KMS-11 (cell line): ENCODE measurements around the gene SLC8A3.

Experiments used
- H2AFZ ChIP-seq: fragments of 200-600 bp; sonication (generic); 2 replicates; pipeline ENCODE4 v1.6.1; 2016; ENCODE audit warnings: antibody characterized with exemption, mixed run types, low read depth
- H3K27ac ChIP-seq: fragments of 200-600 bp; sonication (generic); 2 replicates; pipeline ENCODE4 v1.6.1; 2016; ENCODE audit warnings: mild to moderate bottlenecking, mixed run types
- H3K27me3 ChIP-seq: fragments of 200-600 bp; sonication (generic); 2 replicates; pipeline ENCODE4 v1.6.1; 2017; ENCODE audit warnings: mild to moderate bottlenecking, low read depth, mixed run types, moderate library complexity; ENCODE audit not compliant: insufficient read depth
- H3K36me3 ChIP-seq: fragments of 200-600 bp; sonication (generic); 2 replicates; pipeline ENCODE4 v1.6.1; 2017; ENCODE audit warnings: mild to moderate bottlenecking, mixed run types; ENCODE audit not compliant: insufficient read depth
- H3K4me1 ChIP-seq: fragments of 200-600 bp; sonication (generic); 2 replicates; pipeline ENCODE4 v1.6.1; 2016; ENCODE audit warnings: mild to moderate bottlenecking, low read depth, mixed run types; ENCODE audit not compliant: poor library complexity, severe bottlenecking
- H3K4me2 ChIP-seq: fragments of 200-600 bp; sonication (generic); 2 replicates; pipeline ENCODE4 v1.7.0; 2016; ENCODE audit warnings: mild to moderate bottlenecking, mixed run types
- H3K4me3 ChIP-seq: fragments of 200-600 bp; sonication (generic); IDR thresholded peaks from 2 replicates; pipeline ENCODE4 v1.6.1; 2017; ENCODE audit warnings: low read depth, low read length, mixed read lengths; ENCODE audit not compliant: insufficient read depth
- H3K79me2 ChIP-seq: fragments of 200-600 bp; sonication (generic); 2 replicates; pipeline ENCODE4 v1.6.1; 2016; ENCODE audit warnings: low read depth, mixed run types; ENCODE audit not compliant: insufficient read depth
- H3K9ac ChIP-seq: fragments of 200-600 bp; sonication (generic); 2 replicates; pipeline ENCODE4 v1.6.1; 2016; ENCODE audit warnings: mild to moderate bottlenecking, mixed run types
- H4K20me1 ChIP-seq: fragments of 200-600 bp; sonication (generic); 2 replicates; pipeline ENCODE4 v1.6.1; 2016; ENCODE audit warnings: mild to moderate bottlenecking, mixed run types; ENCODE audit not compliant: insufficient read depth
- CTCF ChIP-seq: fragments of 200-600 bp; sonication (generic); conservative IDR thresholded peaks from 2 replicates; pipeline ENCODE4 v1.6.1; 2017; ENCODE audit warnings: low read depth, mild to moderate bottlenecking, antibody characterized with exemption, low read length, moderate library complexity, mixed read lengths

Gene SLC8A3

GRCh38 chr14:70181276-70181675 lies 7.5 kb downstream of the SLC8A3 start:
- H3K4me1 ChIP-seq: no peaks in the 10 kb centered on the region
- H3K4me2 ChIP-seq: no peak overlapping the region
- no peak for TF ChIP-seq CTCF
- no peaks in the 10 kb centered on the region for H4K20me1 ChIP-seq
- H3K4me3 ChIP-seq: no peak overlapping the region
- H3K36me3 ChIP-seq: no peaks in the 10 kb centered on the region
- no peak overlapping the region for H3K27ac ChIP-seq
- H2AFZ ChIP-seq: no peak overlapping the region
- H3K9ac ChIP-seq: no peak overlapping the region
- H3K79me2 ChIP-seq: no peaks in the 10 kb centered on the region
- no peaks in the 10 kb centered on the region for H3K27me3 ChIP-seq

GRCh38 chr14:70180718-70181117 lies 8.0 kb downstream of the SLC8A3 start:
- H3K9ac ChIP-seq: no peak overlapping the region
- H4K20me1 ChIP-seq: no peaks in the 10 kb centered on the region
- H3K79me2 ChIP-seq: no peaks in the 10 kb centered on the region
- TF ChIP-seq CTCF: no peak
- no peak overlapping the region for H3K27ac ChIP-seq
- H2AFZ ChIP-seq: no peak overlapping the region
- H3K27me3 ChIP-seq: no peaks in the 10 kb centered on the region
- no peaks in the 10 kb centered on the region for H3K36me3 ChIP-seq
- H3K4me1 ChIP-seq: no peaks in the 10 kb centered on the region
- H3K4me3 ChIP-seq: no peak overlapping the region
- H3K4me2 ChIP-seq: no peak overlapping the region

- H3K27ac ChIP-seq: no peak overlapping the region
- H3K4me3 ChIP-seq: no peak overlapping the region
- TF ChIP-seq CTCF: no peak
- no peaks in the 10 kb centered on the region for H3K27me3 ChIP-seq
- no peaks in the 10 kb centered on the region for H3K4me1 ChIP-seq
- no peaks in the 10 kb centered on the region for H3K36me3 ChIP-seq
- H2AFZ ChIP-seq: no peak overlapping the region
- H3K4me2 ChIP-seq: no peak overlapping the region
- no peaks in the 10 kb centered on the region for H3K79me2 ChIP-seq
- no peak overlapping the region for H3K9ac ChIP-seq
- no peaks in the 10 kb centered on the region for H4K20me1 ChIP-seq
These were observed 11.5 kb downstream of the SLC8A3 start for GRCh38 chr14:70177081-70177800.

- H3K9ac ChIP-seq: no peak overlapping the region
- no peak for TF ChIP-seq CTCF
- H3K27me3 ChIP-seq: no peaks in the 10 kb centered on the region
- H3K4me2 ChIP-seq: no peak overlapping the region
- H3K36me3 ChIP-seq: no peaks in the 10 kb centered on the region
- no peaks in the 10 kb centered on the region for H4K20me1 ChIP-seq
- no peaks in the 10 kb centered on the region for H3K4me1 ChIP-seq
- no peak overlapping the region for H3K27ac ChIP-seq
- H3K79me2 ChIP-seq: no peaks in the 10 kb centered on the region
- no peak overlapping the region for H2AFZ ChIP-seq
- H3K4me3 ChIP-seq: no peak overlapping the region
These were observed 15.2 kb downstream of the SLC8A3 start for GRCh38 chr14:70173569-70173968.
